ENCODE measurements around the gene PSAT1.

- TF ChIP-seq EP300 (IDR thresholded peaks at IDR 0.05), result no peak
- no peak for TF ChIP-seq CTCF (IDR thresholded peaks at IDR 0.05)
- TF ChIP-seq POLR2A (IDR thresholded peaks at IDR 0.05), result no peak
- no peak for TF ChIP-seq POLR2AphosphoS5 (IDR thresholded peaks at IDR 0.05)
Measured at GRCh38 chr9:78370991-78371390, 74.1 kb downstream of the PSAT1 start.

Data from gastroesophageal sphincter (tissue), 3 donors.